Stomach (tissue), 4 donors: ENCODE data around the gene PKIB.
A peak's percentile ranks its signal among the peaks of the same experiment; 100 is the strongest.

Source experiments
- POLR2A ChIP-seq, 4 donors: fragments of 450-650 bp; IDR thresholded peaks; one replicate each; pipeline ENCODE4 v1.6.1; 2016; ENCODE audit warnings: antibody characterized with exemption in 4 of 4, control low read depth in 2 of 4, mild to moderate bottlenecking in 1 of 4, moderate library complexity in 1 of 4
- TF ChIP-seq, protein P1 (sequence below), 7 experiments: fragments of 450-650 bp in 4 of 7; fragments of 200-600 bp in 3 of 7; sonication (generic) in 3 of 7; IDR thresholded peaks; one replicate each; pipeline ENCODE4 v1.5.1; 2016 to 2019; ENCODE audit warnings: antibody characterized with exemption in 7 of 7, control low read depth in 2 of 7, mild to moderate bottlenecking in 1 of 7

DNA sequence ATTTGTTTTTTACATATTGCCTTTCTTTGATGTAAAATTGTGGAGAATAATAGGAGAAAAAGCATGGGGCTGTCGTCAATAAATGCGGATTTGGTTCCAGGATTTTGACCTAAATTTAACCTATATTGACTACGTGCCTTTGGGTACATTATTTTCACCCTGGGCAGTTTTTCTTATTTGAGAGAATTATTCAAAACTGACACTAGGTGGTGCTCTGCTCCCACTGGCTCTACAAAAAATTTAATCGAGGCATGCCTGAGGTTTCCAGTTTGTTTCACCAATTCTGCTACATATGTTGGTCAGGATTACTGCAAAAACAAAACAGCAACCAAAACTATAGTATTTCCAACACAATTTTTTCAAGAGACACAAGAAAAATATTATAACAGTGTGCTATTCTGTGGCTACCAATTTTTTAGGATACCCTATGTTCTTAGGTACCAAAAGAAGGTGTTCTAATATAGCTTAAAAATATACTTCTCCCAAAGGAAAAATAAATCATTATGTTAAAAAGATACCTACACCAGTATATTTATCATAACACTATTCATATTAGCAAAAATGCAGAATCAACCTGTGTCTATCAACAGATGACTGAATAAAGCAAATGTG lies 120.7 kb downstream of the PKIB start:
- TF ChIP-seq, protein P1, sequence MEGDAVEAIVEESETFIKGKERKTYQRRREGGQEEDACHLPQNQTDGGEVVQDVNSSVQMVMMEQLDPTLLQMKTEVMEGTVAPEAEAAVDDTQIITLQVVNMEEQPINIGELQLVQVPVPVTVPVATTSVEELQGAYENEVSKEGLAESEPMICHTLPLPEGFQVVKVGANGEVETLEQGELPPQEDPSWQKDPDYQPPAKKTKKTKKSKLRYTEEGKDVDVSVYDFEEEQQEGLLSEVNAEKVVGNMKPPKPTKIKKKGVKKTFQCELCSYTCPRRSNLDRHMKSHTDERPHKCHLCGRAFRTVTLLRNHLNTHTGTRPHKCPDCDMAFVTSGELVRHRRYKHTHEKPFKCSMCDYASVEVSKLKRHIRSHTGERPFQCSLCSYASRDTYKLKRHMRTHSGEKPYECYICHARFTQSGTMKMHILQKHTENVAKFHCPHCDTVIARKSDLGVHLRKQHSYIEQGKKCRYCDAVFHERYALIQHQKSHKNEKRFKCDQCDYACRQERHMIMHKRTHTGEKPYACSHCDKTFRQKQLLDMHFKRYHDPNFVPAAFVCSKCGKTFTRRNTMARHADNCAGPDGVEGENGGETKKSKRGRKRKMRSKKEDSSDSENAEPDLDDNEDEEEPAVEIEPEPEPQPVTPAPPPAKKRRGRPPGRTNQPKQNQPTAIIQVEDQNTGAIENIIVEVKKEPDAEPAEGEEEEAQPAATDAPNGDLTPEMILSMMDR (IDR thresholded peaks at IDR 0.05), result peak in 5 of 7 experiments; percentile 37 to 72 (median 64)
- TF ChIP-seq POLR2A (IDR thresholded peaks at IDR 0.05), result no peak
